ENCODE measurements around the gene RPL10. TPM values are rescaled to one million over a fixed set of nuclear protein-coding genes. Genes with fewer than 3 reads are reported as not detected.

Gene RPL10
- polyA plus RNA-seq, 1 donor from 2014 or later = 3,689 TPM

GRCh38 chrX:154429711-154430110 lies 31.5 kb downstream of the RPL10 start:
- Histone ChIP-seq H3K9me3 (ENCODE audit: low read length) (no peaks in the 10 kb centered on the region), H3K9ac (ENCODE audit: low read length) (no peak overlapping the region), H2AFZ (ENCODE audit: low read depth, low read length) (no peak overlapping the region), H3K36me3 (ENCODE audit: insufficient read depth, low read length) (no peaks in the 10 kb centered on the region), H3K4me3 (ENCODE audit: low read length) (peak overlapping the region; percentile 77), H4K20me1 (ENCODE audit: insufficient read depth) (no peaks in the 10 kb centered on the region), H3K4me2 (ENCODE audit: low read length) (peak overlapping the region; percentile 80), H3K79me2 (replicated peaks; ENCODE audit: insufficient read depth, low read length) (peaks cover 12% of the 10 kb centered on the region), H3K27me3 (ENCODE audit: insufficient read depth, low read depth, low read length) (no peaks in the 10 kb centered on the region), H3K27ac (ENCODE audit: low read length) (no peak overlapping the region), H3F3A (ENCODE audit: insufficient read depth, low read length, poor library complexity, severe bottlenecking) (no peaks in the 10 kb centered on the region), H3K9me2 (ENCODE audit: insufficient read depth, low read length) (no peaks in the 10 kb centered on the region)
- TF ChIP-seq EZH2 (IDR thresholded peaks at IDR 0.05; ENCODE audit: borderline replicate concordance, insufficient read depth, low read length, poor library complexity, severe bottlenecking) (no peak), CTCF (IDR thresholded peaks at IDR 0.05; ENCODE audit: poor library complexity, severe bottlenecking) (no peak)

GRCh38 chrX:154430479-154430878 lies 32.3 kb downstream of the RPL10 start:
- no peak for TF ChIP-seq TAF1 (IDR thresholded peaks at IDR 0.05; ENCODE audit: low read depth)
- TF ChIP-seq SMC3 (conservative IDR thresholded peaks at IDR 0.05; ENCODE audit: poor library complexity) = no peak
- TF ChIP-seq CTCF (IDR thresholded peaks at IDR 0.05; ENCODE audit: poor library complexity, severe bottlenecking) = no peak
- TF ChIP-seq RAD21 (conservative IDR thresholded peaks at IDR 0.05) = no peak
- no peak for TF ChIP-seq POLR2AphosphoS5 (IDR thresholded peaks at IDR 0.05)
- TF ChIP-seq MXI1 (conservative IDR thresholded peaks at IDR 0.05; ENCODE audit: poor library complexity, severe bottlenecking) = no peak
- TF ChIP-seq REST (IDR thresholded peaks at IDR 0.05; ENCODE audit: borderline replicate concordance) = no peak
- no peak for TF ChIP-seq EZH2 (IDR thresholded peaks at IDR 0.05; ENCODE audit: borderline replicate concordance, insufficient read depth, low read length, poor library complexity, severe bottlenecking)
- no peak for TF ChIP-seq EP300 (conservative IDR thresholded peaks at IDR 0.05; ENCODE audit: poor library complexity, severe bottlenecking)
- no peaks in the 10 kb centered on the region for H3K9me2 ChIP-seq (ENCODE audit: insufficient read depth, low read length)
- H3F3A ChIP-seq (ENCODE audit: insufficient read depth, low read length, poor library complexity, severe bottlenecking) = no peaks in the 10 kb centered on the region
- no peaks in the 10 kb centered on the region for H3K36me3 ChIP-seq (ENCODE audit: insufficient read depth, low read length)
- no peaks in the 10 kb centered on the region for H3K27me3 ChIP-seq (ENCODE audit: insufficient read depth, low read depth, low read length)
- peak overlapping the region; percentile 30 for H3K4me3 ChIP-seq (ENCODE audit: low read length)
- no peak overlapping the region for H3K4me2 ChIP-seq (ENCODE audit: low read length)
- peaks cover 12% of the 10 kb centered on the region for H3K79me2 ChIP-seq (replicated peaks; ENCODE audit: insufficient read depth, low read length)
- H3K9ac ChIP-seq (ENCODE audit: low read length) = no peak overlapping the region
- H3K27ac ChIP-seq (ENCODE audit: low read length) = no peak overlapping the region
- no peak overlapping the region for H2AFZ ChIP-seq (ENCODE audit: low read depth, low read length)
- H4K20me1 ChIP-seq (ENCODE audit: insufficient read depth) = no peaks in the 10 kb centered on the region
- H3K9me3 ChIP-seq (ENCODE audit: low read length) = no peaks in the 10 kb centered on the region

Measured in neural cell (in vitro differentiated cells).